Gastroesophageal sphincter (tissue), 4 donors: ENCODE measurements around the gene SLC22A7. TPM values are rescaled to one million over a fixed set of nuclear protein-coding genes. Genes with fewer than 3 reads are reported as not detected.

ENCODE experiments used
- ATAC-seq: fragments of 150-250 bp; one replicate; pipeline ENCODE4 v1.9.1; 2016; ENCODE audit warnings: mild to moderate bottlenecking, moderate library complexity
- H3K27ac ChIP-seq, 4 donors: fragments of 200-600 bp; sonication (generic) in 3 of 4; 1 replicate in 3 of 4; 2 replicates in 1 of 4; pipeline ENCODE4 v1.5.1; 2016 to 2019
- H3K27me3 ChIP-seq: fragments of 200-600 bp; sonication (generic); one replicate; pipeline ENCODE4 v1.5.1; 2019
- H3K36me3 ChIP-seq, 2 donors: fragments of 200-600 bp; sonication (generic); one replicate each; pipeline ENCODE4 v1.5.1; 2019; ENCODE audit warnings: control low read depth in 1 of 2
- H3K4me1 ChIP-seq, 3 donors: fragments of 200-600 bp; sonication (generic); 1 replicate in 2 of 3; 2 replicates in 1 of 3; pipeline ENCODE4 v1.5.1; 2016 to 2019; ENCODE audit warnings: control low read depth in 2 of 3
- H3K4me3 ChIP-seq, 2 donors: fragments of 200-600 bp; sonication (generic); one replicate each; pipeline ENCODE4 v1.5.1; 2019; ENCODE audit warnings: mild to moderate bottlenecking in 1 of 2, moderate library complexity in 1 of 2
- H3K9me3 ChIP-seq, 3 donors: fragments of 200-600 bp; sonication (generic); one replicate each; pipeline ENCODE4 v1.5.1; 2017 to 2019; ENCODE audit warnings: control low read depth in 2 of 3
- EP300 ChIP-seq: sonication (generic); formaldehyde crosslinking; IDR thresholded peaks from one replicate; pipeline ENCODE4 v1.6.1; 2017; ENCODE audit warnings: antibody characterized with exemption, mild to moderate bottlenecking
- POLR2A ChIP-seq, 2 donors: fragments of 450-650 bp; IDR thresholded peaks; one replicate each; pipeline ENCODE4 v1.6.1; 2017; ENCODE audit warnings: antibody characterized with exemption in 2 of 2, mild to moderate bottlenecking in 2 of 2, moderate library complexity in 1 of 2
- POLR2AphosphoS5 ChIP-seq: sonication (generic); formaldehyde crosslinking; IDR thresholded peaks from one replicate; pipeline ENCODE4 v1.6.1; 2017; ENCODE audit warnings: antibody characterized with exemption
- WGBS, 2 donors: methylation state at CpG; one replicate each; pipeline ENCODE4 v1.1.5; 2018; ENCODE audit warnings: low coverage in 1 of 2; 5-methylcytosine and 5-hydroxymethylcytosine counted together
- total RNA-seq, 4 donors: library from RNA; depleted of rRNA; stranded (reverse); fragments of >200 nt; gene quantifications; one replicate each; pipeline ENCODE4 v1.1.0, GENCODE V29; 2016
- TF ChIP-seq, protein P1 (sequence below), 4 experiments: fragments of 200-600 bp in 2 of 4; fragments of 450-650 bp in 2 of 4; sonication (generic) in 1 of 4; IDR thresholded peaks; one replicate each; pipeline ENCODE4 v1.5.1; 2017 to 2019; ENCODE audit warnings: antibody characterized with exemption in 4 of 4, mild to moderate bottlenecking in 2 of 4, moderate library complexity in 2 of 4

Gene SLC22A7
- total RNA-seq, 4 donors from 2014 or later = not detected

DNA sequence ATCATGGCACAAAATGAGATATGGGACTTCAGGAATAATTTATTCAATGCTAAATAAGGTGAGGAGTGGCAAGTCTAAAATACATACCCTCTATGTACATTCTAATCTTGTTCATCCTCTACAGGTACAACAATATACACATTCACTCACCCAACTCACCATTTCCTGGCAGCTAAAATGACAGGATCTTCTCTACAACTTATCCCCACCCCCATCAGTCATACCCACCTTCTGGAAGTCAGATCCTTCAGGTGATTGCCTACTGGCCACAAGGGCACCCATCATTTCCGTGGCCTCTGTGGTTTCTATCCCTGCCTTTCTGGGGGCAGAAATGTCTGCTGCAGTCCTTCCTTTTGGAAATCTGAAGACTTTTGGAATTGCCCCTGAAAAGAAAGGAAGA is 33.4 kb downstream of the SLC22A7 start:
- Histone ChIP-seq H3K4me3 (no peak overlapping the region), H3K36me3 (peaks cover 0 to 18% of the 10 kb centered on the region in 2 donors), H3K27me3 (no peaks in the 10 kb centered on the region), H3K9me3 (no peaks in the 10 kb centered on the region), H3K4me1 (no peaks in the 10 kb centered on the region), H3K27ac (no peak overlapping the region)
- WGBS, 2 donors = 60 to 67% methylated on average over 1 of the region's 1 CpG
- ATAC-seq = no peak
- TF ChIP-seq EP300 = no peak
- TF ChIP-seq POLR2AphosphoS5 = no peak
- TF ChIP-seq, protein P1, sequence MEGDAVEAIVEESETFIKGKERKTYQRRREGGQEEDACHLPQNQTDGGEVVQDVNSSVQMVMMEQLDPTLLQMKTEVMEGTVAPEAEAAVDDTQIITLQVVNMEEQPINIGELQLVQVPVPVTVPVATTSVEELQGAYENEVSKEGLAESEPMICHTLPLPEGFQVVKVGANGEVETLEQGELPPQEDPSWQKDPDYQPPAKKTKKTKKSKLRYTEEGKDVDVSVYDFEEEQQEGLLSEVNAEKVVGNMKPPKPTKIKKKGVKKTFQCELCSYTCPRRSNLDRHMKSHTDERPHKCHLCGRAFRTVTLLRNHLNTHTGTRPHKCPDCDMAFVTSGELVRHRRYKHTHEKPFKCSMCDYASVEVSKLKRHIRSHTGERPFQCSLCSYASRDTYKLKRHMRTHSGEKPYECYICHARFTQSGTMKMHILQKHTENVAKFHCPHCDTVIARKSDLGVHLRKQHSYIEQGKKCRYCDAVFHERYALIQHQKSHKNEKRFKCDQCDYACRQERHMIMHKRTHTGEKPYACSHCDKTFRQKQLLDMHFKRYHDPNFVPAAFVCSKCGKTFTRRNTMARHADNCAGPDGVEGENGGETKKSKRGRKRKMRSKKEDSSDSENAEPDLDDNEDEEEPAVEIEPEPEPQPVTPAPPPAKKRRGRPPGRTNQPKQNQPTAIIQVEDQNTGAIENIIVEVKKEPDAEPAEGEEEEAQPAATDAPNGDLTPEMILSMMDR (IDR thresholded peaks at IDR 0.05) = no peak
- TF ChIP-seq POLR2A (IDR thresholded peaks at IDR 0.05) = no peak

DNA sequence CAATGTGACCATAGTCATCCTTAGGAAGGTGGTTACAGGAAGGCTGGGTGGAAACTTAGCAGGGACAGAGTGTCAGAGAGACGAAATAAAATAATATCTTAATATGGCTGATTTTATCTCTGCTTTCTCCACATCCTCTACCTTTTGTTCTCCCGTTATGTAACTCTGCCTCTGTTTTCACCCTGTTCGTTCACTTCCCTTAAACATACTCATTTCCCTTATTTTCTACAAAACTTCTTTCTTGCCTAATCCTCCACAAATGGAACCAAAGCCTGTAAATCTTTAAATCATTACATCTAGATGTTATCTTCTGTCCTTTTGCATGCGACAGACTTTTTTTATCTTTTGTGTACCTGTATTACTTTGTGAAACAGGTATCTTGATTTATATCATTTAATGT is 33.8 kb downstream of the SLC22A7 start:
- Histone ChIP-seq H3K36me3 (peaks cover 0 to 18% of the 10 kb centered on the region in 2 donors), H3K4me1 (no peaks in the 10 kb centered on the region), H3K27ac (no peak overlapping the region), H3K9me3 (no peaks in the 10 kb centered on the region), H3K27me3 (no peaks in the 10 kb centered on the region), H3K4me3 (no peak overlapping the region)
- WGBS, 2 donors = 71 to 81% methylated on average over 4 of the region's 4 CpGs
- TF ChIP-seq POLR2AphosphoS5 = no peak
- no peak for TF ChIP-seq EP300
- TF ChIP-seq, protein P1 (IDR thresholded peaks at IDR 0.05) = no peak
- no peak for TF ChIP-seq POLR2A (IDR thresholded peaks at IDR 0.05)
- ATAC-seq = no peak

DNA sequence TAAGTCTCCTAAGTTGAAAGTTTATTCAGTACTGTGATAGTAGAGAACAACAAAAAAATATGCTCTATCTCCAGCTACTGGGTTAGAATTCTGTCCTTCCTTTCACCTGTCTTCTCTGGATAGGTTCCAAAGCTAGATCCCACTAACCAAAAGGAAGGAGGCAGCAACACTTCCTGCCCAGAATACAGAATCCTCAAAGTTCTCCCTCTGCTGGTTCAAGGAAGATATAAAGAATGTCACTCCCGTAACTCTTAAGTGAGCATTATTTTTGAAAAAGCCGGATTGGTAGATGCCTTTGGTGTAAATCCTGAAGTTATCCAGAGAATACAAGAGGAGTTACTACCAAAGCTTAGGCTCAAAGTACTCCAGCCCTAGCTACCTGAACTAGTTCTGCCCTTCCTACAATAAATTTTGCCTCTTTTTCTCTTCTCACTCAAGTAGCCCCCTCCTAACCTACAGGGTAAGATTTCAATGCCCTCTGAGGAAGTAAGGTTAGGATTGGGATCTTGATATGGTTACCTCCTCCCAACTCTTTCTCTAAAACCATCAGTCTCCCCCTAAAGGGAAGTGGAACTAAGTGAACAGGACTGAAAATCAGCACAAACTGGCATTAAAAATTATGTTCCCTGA is 36.5 kb downstream of the SLC22A7 start:
- peak; percentile 68 for ATAC-seq
- TF ChIP-seq, protein P1 (IDR thresholded peaks at IDR 0.05) = peak; percentile 28 to 68 (median 61)
- TF ChIP-seq EP300 (no peak), POLR2AphosphoS5 (peak; percentile 16)
- no peaks in the 10 kb centered on the region for H3K9me3 ChIP-seq
- H3K36me3 ChIP-seq = peaks cover 0 to 34% of the 10 kb centered on the region in 2 donors
- H3K4me1 ChIP-seq = no peaks in the 10 kb centered on the region
- no peak overlapping the region for H3K4me3 ChIP-seq
- H3K27me3 ChIP-seq = no peaks in the 10 kb centered on the region
- H3K27ac ChIP-seq = no peak overlapping the region
- WGBS, 2 donors = 22 to 58% methylated on average over 2 of the region's 2 CpGs

DNA sequence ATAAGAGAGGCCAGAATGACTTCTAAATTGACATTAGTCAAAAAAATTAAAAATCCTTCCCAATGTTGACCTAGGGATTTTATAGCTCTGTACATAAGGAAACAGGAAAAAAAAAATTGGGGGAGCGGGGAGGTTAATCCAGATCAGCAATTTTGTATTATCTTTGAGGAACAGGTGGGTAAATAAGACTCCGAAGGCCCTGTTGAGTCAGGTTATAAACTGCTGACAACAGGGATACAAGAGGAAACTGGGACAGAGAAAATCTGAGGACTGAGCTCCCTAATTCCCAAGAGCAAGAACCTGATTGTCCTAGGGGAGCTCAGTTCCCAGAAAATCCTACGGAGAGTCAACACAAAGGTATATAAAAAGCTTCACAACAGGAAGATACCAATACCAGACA is 37.4 kb downstream of the SLC22A7 start:
- TF ChIP-seq EP300 = no peak
- no peak for TF ChIP-seq POLR2AphosphoS5
- TF ChIP-seq, protein P1 (IDR thresholded peaks at IDR 0.05) = no peak
- no peak for TF ChIP-seq POLR2A (IDR thresholded peaks at IDR 0.05)
- ATAC-seq = no peak
- Histone ChIP-seq H3K4me3 (no peak overlapping the region), H3K4me1 (no peaks in the 10 kb centered on the region), H3K27ac (no peak overlapping the region), H3K27me3 (no peaks in the 10 kb centered on the region), H3K9me3 (no peaks in the 10 kb centered on the region), H3K36me3 (peaks cover 0 to 43% of the 10 kb centered on the region in 2 donors)
- WGBS, 2 donors = 80 to 92% methylated on average over 1 to 3 of the region's 3 CpGs

DNA sequence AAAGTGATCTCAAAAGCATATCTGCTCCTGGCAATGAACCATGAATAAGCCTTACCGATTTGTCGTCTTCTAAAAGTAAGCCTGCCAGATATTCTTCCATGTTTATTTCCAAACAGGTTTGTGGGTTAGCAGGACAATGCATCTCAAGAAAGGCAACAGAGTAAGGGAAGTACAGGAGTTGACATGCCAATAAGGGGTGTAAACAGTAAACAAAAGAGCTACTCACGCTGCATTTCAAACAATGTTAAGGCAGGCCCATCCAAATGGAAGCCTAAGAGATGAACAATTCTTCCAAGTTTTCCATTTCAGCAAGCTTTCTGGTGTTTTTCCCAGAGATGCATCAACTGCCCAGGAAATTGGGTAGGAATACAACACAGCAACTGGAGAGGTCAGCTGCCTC is 38.3 kb downstream of the SLC22A7 start:
- TF ChIP-seq EP300 (no peak), POLR2AphosphoS5 (no peak), POLR2A (IDR thresholded peaks at IDR 0.05) (no peak)
- TF ChIP-seq, protein P1 (IDR thresholded peaks at IDR 0.05) = no peak
- Histone ChIP-seq H3K4me3 (no peak overlapping the region), H3K27ac (no peak overlapping the region), H3K9me3 (no peaks in the 10 kb centered on the region), H3K36me3 (peaks cover 0 to 52% of the 10 kb centered on the region in 2 donors), H3K4me1 (no peaks in the 10 kb centered on the region), H3K27me3 (no peaks in the 10 kb centered on the region)
- 39 to 59% methylated on average over 3 of the region's 3 CpGs for WGBS, 2 donors
- ATAC-seq = no peak
